GM12878 (cell line): Measurements from ENCODE around the gene ZNF662. TPM values are rescaled to one million over a fixed set of nuclear protein-coding genes. Genes with fewer than 3 reads are reported as not detected.

Experiments
- ATAC-seq: fragments of 200-7000 bp; cut with Tn5 transposase; 3 replicates; pipeline ENCODE4 v1.9.1; 2020; ENCODE audit warnings: mild to moderate bottlenecking, moderate library complexity
- BruUV-seq: library from RNA; stranded (reverse); fragments of 400-500 nt; replicated peaks from 2 replicates; lab custom pipeline; 2021; lab: Mats Ljungman, UMichigan
- CTCF ChIA-PET: fragments of 300-600 bp; sonication (Branson Sonifier 250); formaldehyde crosslinking; extraction: SDS; loops from one replicate; lab custom pipeline; 2021; ENCODE audit warnings: inconsistent platforms; lab: Yijun Ruan, JAX
- POLR2A ChIA-PET: fragments of 350-600 bp; formaldehyde crosslinking; extraction: SDS; loops from one replicate; lab custom pipeline; 2021; ENCODE audit warnings: inconsistent platforms; lab: Charles Lee
- RAD21 ChIA-PET: fragments of 300-600 bp; sonication (Branson Sonifier 250); formaldehyde crosslinking; loops from one replicate; lab custom pipeline; 2023; ENCODE audit warnings: antibody characterized with exemption; ENCODE audit not compliant: unreplicated experiment; lab: Charles Lee
- SMC1A ChIA-PET: fragments of 300-600 bp; sonication (Branson Sonifier 250); formaldehyde crosslinking; loops from one replicate; lab custom pipeline; 2023; ENCODE audit not compliant: unreplicated experiment, uncharacterized antibody; lab: Charles Lee
- DNase-seq: peaks from one replicate; pipeline ENCODE4 v3.0.0-alpha.2; 2011; ENCODE audit warnings: low read depth, low spot score
- FAIRE-seq: peaks from 3 replicates; lab custom pipeline; 2011; peaks lifted over from hg19 to GRCh38; lab: Jason Lieb, UNC
- H2AFZ ChIP-seq: 2 replicates; pipeline ENCODE4 v1.6.0; 2011; ENCODE audit warnings: low read depth, low read length, control low read depth; ENCODE audit not compliant: control insufficient read depth
- H3K27ac ChIP-seq: 2 replicates; pipeline ENCODE4 v1.5.1; 2011; ENCODE audit warnings: control low read depth; ENCODE audit not compliant: control insufficient read depth, insufficient read depth
- H3K27me3 ChIP-seq, 2 experiments: replicated peaks in 1 of 2; 2 replicates each; pipeline versions ENCODE4 v1.6.0 to v1.6.1; 2011; ENCODE audit warnings: low read length in 1 of 2; ENCODE audit not compliant: control insufficient read depth in 2 of 2, insufficient read depth in 2 of 2
- H3K36me3 ChIP-seq, 2 experiments: 2 replicates each; pipeline ENCODE4 v1.5.1; 2011; ENCODE audit warnings: low read length in 1 of 2; ENCODE audit not compliant: control insufficient read depth in 2 of 2, insufficient read depth in 2 of 2
- H3K4me1 ChIP-seq: 2 replicates; pipeline ENCODE4 v1.6.1; 2011; ENCODE audit warnings: mild to moderate bottlenecking, low read length, moderate library complexity, mixed read lengths; ENCODE audit not compliant: control insufficient read depth, insufficient read depth
- H3K4me2 ChIP-seq: 2 replicates; pipeline ENCODE4 v1.6.0; 2011; ENCODE audit warnings: control low read depth; ENCODE audit not compliant: control insufficient read depth, insufficient read depth
- H3K4me3 ChIP-seq: fragments of 200-600 bp; sonication (generic); 2 replicates; pipeline ENCODE4 v1.5.1; 2016
- H3K79me2 ChIP-seq: 2 replicates; pipeline ENCODE4 v1.6.0; 2011; ENCODE audit warnings: low read length; ENCODE audit not compliant: control insufficient read depth, insufficient read depth
- H3K9ac ChIP-seq: 2 replicates; pipeline ENCODE4 v1.8.0; 2011; ENCODE audit warnings: low read length, control low read depth, mixed read lengths; ENCODE audit not compliant: control insufficient read depth, insufficient read depth
- H3K9me3 ChIP-seq: replicated peaks from 3 replicates; pipeline ENCODE4 v1.5.1; 2011; ENCODE audit warnings: mild to moderate bottlenecking, low read length; ENCODE audit not compliant: control insufficient read depth, insufficient read depth
- H4K20me1 ChIP-seq: 2 replicates; pipeline ENCODE4 v1.6.0; 2011; ENCODE audit not compliant: control insufficient read depth, insufficient read depth
- HSF1 ChIP-seq: fragments of 150-350 bp; IDR thresholded peaks from 2 replicates; pipeline ENCODE4 v1.6.1; 2014; ENCODE audit warnings: mild to moderate bottlenecking, low read depth, low read length
- JUNB ChIP-seq: IDR thresholded peaks from 2 replicates; pipeline ENCODE4 v1.6.1; 2016; ENCODE audit warnings: antibody characterized with exemption, mild to moderate bottlenecking
- JUND ChIP-seq: IDR thresholded peaks from 2 replicates; pipeline ENCODE4 v1.6.1; 2012; ENCODE audit warnings: low read depth, mild to moderate bottlenecking, low read length, improper control_type of control experiment, moderate library complexity
- MXI1 ChIP-seq: fragments of 150-350 bp; IDR thresholded peaks from 2 replicates; pipeline ENCODE4 v1.6.1; 2011; ENCODE audit warnings: low read depth, mild to moderate bottlenecking, inconsistent platforms, low read length, improper control_type of control experiment
- NFIC ChIP-seq: IDR thresholded peaks from 2 replicates; pipeline ENCODE4 v1.6.1; 2012; ENCODE audit warnings: low read depth, mild to moderate bottlenecking, inconsistent platforms, low read length, moderate library complexity
- NR2F1 ChIP-seq: fragments of 450-650 bp; conservative IDR thresholded peaks from 2 replicates; pipeline ENCODE4 v1.6.1; 2017; ENCODE audit warnings: mild to moderate bottlenecking
- RAD21 ChIP-seq: IDR thresholded peaks from 2 replicates; pipeline ENCODE4 v1.6.1; 2011; ENCODE audit warnings: mild to moderate bottlenecking, low read depth, low read length, moderate library complexity; ENCODE audit not compliant: insufficient read depth
- STAT3 ChIP-seq: IDR thresholded peaks from 2 replicates; pipeline ENCODE4 v1.6.1; 2011; ENCODE audit warnings: low read depth, low read length, improper control_type of control experiment
- USF1 ChIP-seq: IDR thresholded peaks from 2 replicates; pipeline ENCODE4 v1.6.1; 2011; ENCODE audit warnings: borderline replicate concordance, low read depth, mild to moderate bottlenecking, moderate library complexity, mixed read lengths, low read length; ENCODE audit not compliant: insufficient read depth; ENCODE audit errors: extremely low read length
- ZBTB11 ChIP-seq: fragments of 450-650 bp; formaldehyde crosslinking; IDR thresholded peaks from 2 replicates; pipeline ENCODE4 v1.5.0; 2022; ENCODE audit warnings: mild to moderate bottlenecking, missing genetic modification characterization
- WGBS: methylation state at CpG from one replicate; pipeline ENCODE4 v1.1.6; 2016; ENCODE audit warnings: low lambda C conversion rate; ENCODE audit not compliant: insufficient replicate concordance, insufficient coverage; ENCODE audit errors: missing lambda C conversion rate; 5-methylcytosine and 5-hydroxymethylcytosine counted together
- in situ Hi-C: fragments of 300-500 bp; cut with MboI; formaldehyde crosslinking; loops from 9 replicates; pipeline ENCODE4 v1.14.3; 2018; ENCODE audit warnings: mixed read lengths
- intact Hi-C: fragments of 100-400 bp; cut with micrococcal nuclease; formaldehyde crosslinking; loops from one replicate; pipeline ENCODE4 v1.14.2; 2022; ENCODE audit not compliant: unreplicated experiment
- polyA plus RNA-seq, 11 experiments: library from polyadenylated mRNA; depleted of rRNA in 4 of 11; unstranded in 6 of 11; stranded (reverse) in 5 of 11; fragments of >200 nt; fragmentation: Nextera tagmentation in 4 of 11; fragmentation: Illumina TruSeq in 1 of 11; extraction: Ambion mirVana in 4 of 11; extraction: Trizol in 1 of 11; gene quantifications; 1 replicate in 1 of 11; 2 replicates in 10 of 11; pipeline versions ENCODE4 v1.2.1 to v1.2.3, GENCODE V29; 2011 to 2016; ENCODE audit warnings: inconsistent platforms in 2 of 11, missing spikeins in 2 of 11, low read depth in 1 of 11
- total RNA-seq, 4 experiments: library from RNA; depleted of rRNA in 3 of 4; stranded (reverse); fragments of >200 nt in 3 of 4; fragmentation: Illumina TruSeq in 1 of 4; extraction: Trizol in 1 of 4; gene quantifications; 2 replicates each; pipeline versions ENCODE4 v1.2.1 to v1.2.3, GENCODE V29; 2013 to 2021

The ZNF662 gene
- total and polyA plus RNA-seq, 10 of the 15 experiments (the other 5 are each of a cell fraction or from before 2014, with no cell fraction given): not detected

GRCh38 chr3:42874749-42875148, 31.2 kb upstream of the ZNF662 start:
- no peak for DNase-seq
- Histone ChIP-seq H3K9me3 (no peaks in the 10 kb centered on the region), H3K36me3 (no peaks in the 10 kb centered on the region), H3K27me3 (no peaks in the 10 kb centered on the region), H3K9ac (no peak overlapping the region), H2AFZ (no peak overlapping the region), H3K4me1 (no peaks in the 10 kb centered on the region), H4K20me1 (no peaks in the 10 kb centered on the region), H3K4me3 (no peak overlapping the region), H3K27ac (no peak overlapping the region), H3K4me2 (no peak overlapping the region), H3K79me2 (no peaks in the 10 kb centered on the region)
- TF ChIP-seq NR2F1: no peak
- TF ChIP-seq MXI1: no peak
- TF ChIP-seq RAD21: no peak
- no peak for TF ChIP-seq JUNB
- TF ChIP-seq JUND: no peak
- TF ChIP-seq USF1: no peak
- no peak for TF ChIP-seq STAT3
- TF ChIP-seq HSF1: no peak
- TF ChIP-seq ZBTB11: no peak
- no peak for TF ChIP-seq NFIC
- CTCF ChIA-PET: interaction anchor here (2.2 kb wide), 1 partner anchor 43 kb away, joined by 7 read pairs; no protein-coding TSS in a partner anchor
- no peak for FAIRE-seq
- RAD21 ChIA-PET: no interaction called here
- SMC1A ChIA-PET: no interaction called here
- no peak for ATAC-seq
- BruUV-seq: no TSS peak
- whole genome bisulfite sequencing: 57% methylated on average over 10 of the region's 10 CpGs
- intact Hi-C loops: no loop called here
- POLR2A ChIA-PET: interaction anchor here (0.5 kb wide), 1 partner anchor 27 kb away, joined by 3 read pairs; no protein-coding TSS in a partner anchor
- in situ Hi-C loops: loop anchor here (5.0 kb wide), 2 partner anchors 37 to 92 kb away; no protein-coding TSS in a partner anchor
